HG03025 (cell line): ENCODE measurements around the gene CLEC3B.

Source experiments
- ATAC-seq: cut with Tn5 transposase; IDR thresholded peaks from one replicate; pipeline ENCODE4 v1.9.1; 2021; ENCODE audit warnings: mild to moderate bottlenecking, moderate library complexity; ENCODE audit not compliant: unreplicated experiment, low FRiP score

Gene CLEC3B

GRCh38 chr3:45002720-45003119, 23.4 kb upstream of the CLEC3B start:
- no peak for ATAC-seq

- ATAC-seq, result no peak
Measured at GRCh38 chr3:45003406-45003805, 22.7 kb upstream of the CLEC3B start.

GRCh38 chr3:45003859-45004258, 22.2 kb upstream of the CLEC3B start:
- no peak for ATAC-seq

- ATAC-seq, result no peak
Measured at GRCh38 chr3:45007091-45007490, 19.0 kb upstream of the CLEC3B start.

GRCh38 chr3:45008117-45008516, 18.0 kb upstream of the CLEC3B start:
- ATAC-seq, result no peak

GRCh38 chr3:45009868-45010267, 16.2 kb upstream of the CLEC3B start:
- ATAC-seq, result no peak

GRCh38 chr3:45010811-45011333, 15.2 kb upstream of the CLEC3B start:
- ATAC-seq, result no peak

- ATAC-seq, result no peak
Measured at GRCh38 chr3:45011756-45012508, 14.2 kb upstream of the CLEC3B start.

- no peak for ATAC-seq
Measured at GRCh38 chr3:45012577-45012976, 13.5 kb upstream of the CLEC3B start.

GRCh38 chr3:45016916-45017315, 9.2 kb upstream of the CLEC3B start:
- no peak for ATAC-seq

GRCh38 chr3:45017821-45018220, 8.3 kb upstream of the CLEC3B start:
- ATAC-seq, result no peak

- no peak for ATAC-seq
Measured at GRCh38 chr3:45020534-45020933, 5.6 kb upstream of the CLEC3B start.

GRCh38 chr3:45021524-45022297, 4.4 kb upstream of the CLEC3B start:
- ATAC-seq, result no peak

GRCh38 chr3:45023675-45024074, 2.4 kb upstream of the CLEC3B start:
- ATAC-seq, result no peak

GRCh38 chr3:45024542-45025255, 1.4 kb upstream of the CLEC3B start:
- no peak for ATAC-seq

GRCh38 chr3:45026957-45027356, 854 bp downstream of the CLEC3B start:
- no peak for ATAC-seq

GRCh38 chr3:45027441-45027840, 1.3 kb downstream of the CLEC3B start:
- no peak for ATAC-seq

GRCh38 chr3:45029216-45029615, 3.1 kb downstream of the CLEC3B start:
- ATAC-seq, result no peak

- no peak for ATAC-seq
Measured at GRCh38 chr3:45029661-45030060, 3.6 kb downstream of the CLEC3B start.

GRCh38 chr3:45031531-45031930, 5.4 kb downstream of the CLEC3B start:
- ATAC-seq, result no peak

GRCh38 chr3:45032113-45032512, 6.0 kb downstream of the CLEC3B start:
- no peak for ATAC-seq
